Peyer's patch (tissue), 4 donors: ENCODE data around the gene PLEKHA7.

Experiments
- CTCF ChIP-seq, 6 experiments: fragments of 450-650 bp in 4 of 6; fragments of 200-600 bp in 2 of 6; sonication (generic) in 1 of 6; IDR thresholded peaks; one replicate each; pipeline ENCODE4 v1.5.1; 2017 to 2019; ENCODE audit warnings: antibody characterized with exemption in 6 of 6, mild to moderate bottlenecking in 3 of 6, moderate library complexity in 1 of 6
- POLR2A ChIP-seq, 2 donors: fragments of 450-650 bp; IDR thresholded peaks; one replicate each; pipeline ENCODE4 v1.5.1; 2017; ENCODE audit warnings: antibody characterized with exemption in 2 of 2, mild to moderate bottlenecking in 2 of 2, moderate library complexity in 2 of 2

- TF ChIP-seq CTCF (IDR thresholded peaks at IDR 0.05) (no peak), POLR2A (IDR thresholded peaks at IDR 0.05) (no peak)
These were observed 244.2 kb downstream of the PLEKHA7 start for GRCh38 chr11:16770016-16770415.
